HEK293T (cell line): ENCODE measurements around the gene HCRTR1.

Experiments used
- CTCF ChIA-PET: fragments of 350-600 bp; formaldehyde crosslinking; extraction: SDS; loops from one replicate; lab custom pipeline; 2021; ENCODE audit warnings: antibody characterized with exemption, inconsistent platforms; lab: Yijun Ruan, JAX
- POLR2A ChIA-PET: fragments of 350-600 bp; formaldehyde crosslinking; extraction: SDS; loops from one replicate; lab custom pipeline; 2020; ENCODE audit warnings: antibody characterized with exemption, inconsistent platforms; lab: Yijun Ruan, JAX
- DNase-seq: peaks from one replicate; pipeline ENCODE4 v3.0.0; 2012; ENCODE audit warnings: mixed read lengths; ENCODE audit errors: extremely low spot score
- ARNT ChIP-seq: fragments of 450-650 bp; IDR thresholded peaks from 2 replicates; pipeline ENCODE4 v1.6.1; 2017; ENCODE audit warnings: mild to moderate bottlenecking
- BHLHE40 ChIP-seq: fragments of 450-650 bp; IDR thresholded peaks from 2 replicates; pipeline ENCODE4 v1.6.1; 2016; ENCODE audit warnings: mild to moderate bottlenecking, moderate library complexity, borderline replicate concordance
- CTBP1 ChIP-seq: fragments of 450-650 bp; IDR thresholded peaks from 2 replicates; pipeline ENCODE4 v1.6.1; 2016; ENCODE audit warnings: borderline replicate concordance
- ELF4 ChIP-seq: fragments of 450-650 bp; IDR thresholded peaks from 2 replicates; pipeline ENCODE4 v1.6.1; 2017; ENCODE audit warnings: antibody characterized with exemption
- FOXA1 ChIP-seq: fragments of 450-650 bp; IDR thresholded peaks from 2 replicates; pipeline ENCODE4 v1.6.1; 2016; ENCODE audit warnings: mild to moderate bottlenecking
- FOXK2 ChIP-seq: fragments of 450-650 bp; IDR thresholded peaks from 2 replicates; pipeline ENCODE4 v1.6.1; 2016; ENCODE audit warnings: mild to moderate bottlenecking
- FOXM1 ChIP-seq: fragments of 450-650 bp; IDR thresholded peaks from 2 replicates; pipeline ENCODE4 v1.6.1; 2017; ENCODE audit warnings: mild to moderate bottlenecking, borderline replicate concordance
- HDGF ChIP-seq: fragments of 450-650 bp; IDR thresholded peaks from 2 replicates; pipeline ENCODE4 v1.6.1; 2017; ENCODE audit warnings: antibody characterized with exemption, borderline replicate concordance
- L3MBTL2 ChIP-seq: fragments of 450-650 bp; conservative IDR thresholded peaks from 2 replicates; pipeline ENCODE4 v1.6.1; 2016; ENCODE audit warnings: mild to moderate bottlenecking
- LEF1 ChIP-seq: fragments of 450-650 bp; IDR thresholded peaks from 2 replicates; pipeline ENCODE4 v1.6.1; 2017; ENCODE audit warnings: mild to moderate bottlenecking, borderline replicate concordance
- NFRKB ChIP-seq: fragments of 450-650 bp; IDR thresholded peaks from 2 replicates; pipeline ENCODE4 v1.6.1; 2016; ENCODE audit warnings: mild to moderate bottlenecking, moderate library complexity
- SP1 ChIP-seq: fragments of 450-650 bp; IDR thresholded peaks from 2 replicates; pipeline ENCODE4 v1.6.1; 2017
- SUZ12 ChIP-seq: fragments of 450-650 bp; IDR thresholded peaks from 2 replicates; pipeline ENCODE4 v1.6.1; 2016; ENCODE audit warnings: mild to moderate bottlenecking
- TARDBP ChIP-seq: fragments of 450-650 bp; IDR thresholded peaks from 2 replicates; pipeline ENCODE4 v1.6.1; 2016
- ZNF384 ChIP-seq: fragments of 450-650 bp; IDR thresholded peaks from 2 replicates; pipeline ENCODE4 v1.6.1; 2016
- TF ChIP-seq, protein P1 (sequence below): fragments of 450-650 bp; IDR thresholded peaks from 2 replicates; pipeline ENCODE4 v1.6.1; 2016

Gene HCRTR1

DNA sequence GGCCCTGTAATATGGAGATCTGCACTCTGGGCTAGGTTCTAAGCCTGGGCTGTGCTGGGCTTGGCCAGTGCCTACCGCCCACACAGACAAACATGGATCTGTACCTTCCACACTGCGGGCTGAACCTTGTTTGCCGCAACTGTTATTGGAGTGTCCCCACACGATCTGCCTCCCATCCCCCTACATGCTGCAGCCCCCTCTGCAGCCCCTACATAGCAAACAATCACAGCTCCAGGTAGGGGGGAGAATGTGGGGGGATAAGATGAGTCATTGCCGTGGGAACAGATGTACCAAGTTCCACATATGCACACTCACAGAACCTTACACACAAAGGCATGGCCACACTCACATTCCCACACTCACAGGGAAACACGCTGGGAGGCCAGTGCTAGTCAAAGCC lies 2.1 kb upstream of the HCRTR1 start:
- DNase-seq, result no peak
- no peak for TF ChIP-seq SP1
- no peak for TF ChIP-seq SUZ12
- TF ChIP-seq BHLHE40, result no peak
- no peak for TF ChIP-seq ZNF384
- no peak for TF ChIP-seq ELF4
- ChIA-PET CTCF (no interaction called here), POLR2A (no interaction called here)

DNA sequence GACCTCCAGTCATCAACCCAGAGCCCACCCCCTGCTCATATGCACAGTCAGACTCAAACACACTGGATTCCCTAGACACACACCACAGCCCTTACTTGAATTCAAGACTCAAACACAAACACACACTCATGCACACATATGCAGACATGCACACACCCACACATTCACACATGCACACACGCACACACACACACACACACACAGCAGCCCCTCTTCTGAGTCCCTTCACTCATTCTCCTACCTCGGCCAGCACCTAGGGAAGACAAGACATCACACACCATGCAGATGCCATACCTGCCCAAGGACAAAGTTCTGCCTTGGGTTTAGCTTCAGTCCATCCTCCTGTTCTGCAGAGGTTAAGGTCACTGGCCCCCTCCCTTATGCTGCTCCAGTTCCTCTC lies 1.6 kb upstream of the HCRTR1 start:
- CTCF ChIA-PET, result no interaction called here
- no peak for TF ChIP-seq ELF4
- TF ChIP-seq HDGF, result no peak
- no peak for TF ChIP-seq ARNT
- TF ChIP-seq FOXK2, result no peak
- no peak for TF ChIP-seq ZNF384
- no peak for TF ChIP-seq NFRKB
- TF ChIP-seq SP1, result no peak
- TF ChIP-seq TARDBP, result no peak
- TF ChIP-seq L3MBTL2, result no peak
- no peak for TF ChIP-seq FOXA1
- TF ChIP-seq CTBP1, result no peak
- no peak for TF ChIP-seq FOXM1
- no peak for TF ChIP-seq BHLHE40
- TF ChIP-seq SUZ12, result no peak
- TF ChIP-seq LEF1, result no peak
- TF ChIP-seq, protein P1, sequence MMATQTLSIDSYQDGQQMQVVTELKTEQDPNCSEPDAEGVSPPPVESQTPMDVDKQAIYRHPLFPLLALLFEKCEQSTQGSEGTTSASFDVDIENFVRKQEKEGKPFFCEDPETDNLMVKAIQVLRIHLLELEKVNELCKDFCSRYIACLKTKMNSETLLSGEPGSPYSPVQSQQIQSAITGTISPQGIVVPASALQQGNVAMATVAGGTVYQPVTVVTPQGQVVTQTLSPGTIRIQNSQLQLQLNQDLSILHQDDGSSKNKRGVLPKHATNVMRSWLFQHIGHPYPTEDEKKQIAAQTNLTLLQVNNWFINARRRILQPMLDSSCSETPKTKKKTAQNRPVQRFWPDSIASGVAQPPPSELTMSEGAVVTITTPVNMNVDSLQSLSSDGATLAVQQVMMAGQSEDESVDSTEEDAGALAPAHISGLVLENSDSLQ, result no peak
- DNase-seq, result no peak
- POLR2A ChIA-PET, result no interaction called here

DNA sequence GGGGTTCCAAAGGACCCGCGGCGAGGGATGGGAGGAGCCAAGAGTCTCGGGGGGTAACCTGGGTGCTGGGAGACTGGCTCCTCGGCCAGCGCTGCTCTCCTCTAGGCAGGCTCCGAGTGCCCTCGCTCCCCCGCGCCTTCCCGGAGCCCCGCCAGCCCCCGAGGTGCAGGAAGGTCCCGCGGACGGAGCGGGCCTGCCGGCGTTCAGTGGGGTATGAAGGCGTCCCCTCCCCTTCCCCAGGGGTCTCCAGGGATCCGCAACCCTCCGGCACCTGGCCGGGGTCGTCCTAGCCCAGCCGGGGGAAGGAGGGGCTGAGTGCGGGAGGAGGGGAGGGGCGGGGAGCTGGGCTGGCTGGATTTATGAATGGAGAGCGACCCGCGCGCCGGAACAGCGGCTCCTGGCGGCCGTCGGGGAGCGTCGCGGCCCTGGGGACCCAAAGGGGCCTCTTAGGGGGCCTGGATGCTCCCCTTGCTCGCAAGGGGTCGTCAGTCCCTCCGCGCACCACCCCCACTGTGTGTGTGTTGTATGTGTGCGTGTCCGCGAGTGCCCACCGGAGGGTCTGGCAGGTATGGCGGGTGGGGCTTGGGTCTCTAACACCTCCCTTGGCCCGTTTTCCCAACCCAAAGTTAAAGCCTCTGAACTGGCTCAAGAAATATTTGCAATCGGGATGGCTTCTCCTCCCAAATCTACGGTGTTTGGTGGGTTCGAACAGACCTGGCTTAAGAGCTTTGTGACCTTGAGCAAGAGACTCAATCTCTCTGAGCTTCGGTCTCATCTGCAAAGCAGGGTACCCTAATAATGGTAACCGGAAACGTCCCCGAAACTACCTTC lies 642 bp downstream of the HCRTR1 start:
- TF ChIP-seq LEF1 (no peak), FOXM1 (no peak), ARNT (no peak), BHLHE40 (no peak), FOXA1 (no peak), FOXK2 (no peak), NFRKB (no peak), SUZ12 (no peak), HDGF (no peak)
- DNase-seq, result peak; percentile 95
- ChIA-PET CTCF (interaction anchor here (0.6 to 1.4 kb wide), 11 partner anchors 9 to 355 kb away, joined by 3 to 7 read pairs (median 3); partner anchors contain the start of gene PEF1), POLR2A (interaction anchor here (1.0 to 1.5 kb wide), 2 partner anchors 11 to 27 kb away, joined by 4 read pairs; partner anchors contain the start of gene PEF1)

DNA sequence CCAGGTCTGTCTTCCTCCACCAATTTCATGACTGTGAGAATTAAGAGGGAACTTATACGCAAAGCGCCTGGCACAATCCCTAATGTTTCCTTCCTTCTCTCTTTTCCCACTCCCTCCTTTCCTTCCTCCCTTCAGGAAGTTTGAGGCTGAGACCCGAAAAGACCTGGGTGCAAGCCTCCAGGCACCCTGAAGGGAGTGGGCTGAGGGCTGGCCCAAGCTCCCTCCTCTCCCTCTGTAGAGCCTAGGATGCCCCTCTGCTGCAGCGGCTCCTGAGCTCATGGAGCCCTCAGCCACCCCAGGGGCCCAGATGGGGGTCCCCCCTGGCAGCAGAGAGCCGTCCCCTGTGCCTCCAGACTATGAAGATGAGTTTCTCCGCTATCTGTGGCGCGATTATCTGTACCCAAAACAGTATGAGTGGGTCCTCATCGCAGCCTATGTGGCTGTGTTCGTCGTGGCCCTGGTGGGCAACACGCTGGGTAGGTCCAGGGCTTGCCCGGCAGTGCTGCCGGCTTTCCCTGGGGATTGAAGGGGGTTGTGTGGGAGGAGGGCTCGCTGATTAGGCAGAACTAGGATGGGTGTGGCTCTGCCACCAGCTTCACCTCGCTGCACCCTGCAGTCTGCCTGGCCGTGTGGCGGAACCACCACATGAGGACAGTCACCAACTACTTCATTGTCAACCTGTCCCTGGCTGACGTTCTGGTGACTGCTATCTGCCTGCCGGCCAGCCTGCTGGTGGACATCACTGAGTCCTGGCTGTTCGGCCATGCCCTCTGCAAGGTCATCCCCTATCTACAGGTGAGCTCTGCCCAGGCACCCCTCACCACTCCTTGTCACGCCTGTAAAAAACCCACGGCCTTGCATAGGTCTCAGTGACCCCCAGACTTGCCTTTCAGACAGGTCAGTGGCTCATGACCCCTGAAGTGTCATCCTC lies 1.7 kb downstream of the HCRTR1 start:
- DNase-seq, result no peak
- ChIA-PET CTCF (interaction anchor here (0.7 to 1.2 kb wide), 6 partner anchors 8 to 31 kb away, joined by 3 to 4 read pairs (median 3); no protein-coding TSS in a partner anchor), POLR2A (interaction anchor here (1.4 to 1.5 kb wide), 2 partner anchors 10 to 26 kb away, joined by 3 to 4 read pairs; partner anchors contain the start of gene PEF1)
- no peak for TF ChIP-seq FOXK2
- no peak for TF ChIP-seq NFRKB
- no peak for TF ChIP-seq SUZ12
- TF ChIP-seq, protein P1, result no peak
- no peak for TF ChIP-seq CTBP1
- no peak for TF ChIP-seq ZNF384
- no peak for TF ChIP-seq FOXA1
- TF ChIP-seq SP1, result no peak
- TF ChIP-seq ELF4, result no peak
- TF ChIP-seq LEF1, result no peak
- TF ChIP-seq TARDBP, result no peak
- TF ChIP-seq ARNT, result no peak
- TF ChIP-seq BHLHE40, result no peak
- TF ChIP-seq FOXM1, result no peak
- no peak for TF ChIP-seq L3MBTL2
- no peak for TF ChIP-seq HDGF

DNA sequence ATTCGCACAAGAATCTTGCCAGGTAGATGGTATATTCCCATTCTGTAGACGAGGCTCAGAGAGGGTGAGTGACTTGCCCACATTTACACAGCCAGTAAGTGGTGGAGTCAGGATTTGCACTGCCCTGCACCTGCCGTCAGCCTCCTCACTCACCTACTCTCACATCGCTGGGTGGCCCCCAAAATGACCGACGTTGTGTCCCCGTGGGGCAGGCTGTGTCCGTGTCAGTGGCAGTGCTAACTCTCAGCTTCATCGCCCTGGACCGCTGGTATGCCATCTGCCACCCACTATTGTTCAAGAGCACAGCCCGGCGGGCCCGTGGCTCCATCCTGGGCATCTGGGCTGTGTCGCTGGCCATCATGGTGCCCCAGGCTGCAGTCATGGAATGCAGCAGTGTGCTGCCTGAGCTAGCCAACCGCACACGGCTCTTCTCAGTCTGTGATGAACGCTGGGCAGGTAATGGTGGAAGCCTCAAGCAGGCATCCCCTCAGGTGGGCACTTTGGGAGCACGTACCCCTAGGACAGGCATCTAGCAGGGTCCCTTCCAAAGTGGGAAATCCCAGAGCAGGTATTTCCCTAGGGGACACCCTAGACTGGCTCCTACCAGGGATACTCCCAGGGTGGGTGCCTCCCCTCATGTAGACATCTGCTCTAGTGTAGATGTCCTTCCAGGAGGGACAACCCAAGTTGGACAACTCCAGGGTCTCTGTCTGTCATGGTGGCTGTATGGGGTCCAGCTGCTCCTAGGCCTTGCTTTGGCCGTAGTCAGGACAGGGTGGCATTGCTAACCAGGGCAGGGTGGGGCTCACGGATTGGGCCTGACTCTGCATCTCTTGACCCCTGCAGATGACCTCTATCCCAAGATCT lies 3.4 kb downstream of the HCRTR1 start:
- no peak for TF ChIP-seq FOXK2
- TF ChIP-seq FOXM1, result no peak
- no peak for DNase-seq
- POLR2A ChIA-PET, result interaction anchor here (1.4 to 1.7 kb wide), 2 partner anchors 23 to 24 kb away, joined by 3 read pairs; partner anchors contain the start of gene PEF1
- CTCF ChIA-PET, result interaction anchor here (0.6 kb wide), 1 partner anchor 841 kb away, joined by 6 read pairs; no protein-coding TSS in a partner anchor

DNA sequence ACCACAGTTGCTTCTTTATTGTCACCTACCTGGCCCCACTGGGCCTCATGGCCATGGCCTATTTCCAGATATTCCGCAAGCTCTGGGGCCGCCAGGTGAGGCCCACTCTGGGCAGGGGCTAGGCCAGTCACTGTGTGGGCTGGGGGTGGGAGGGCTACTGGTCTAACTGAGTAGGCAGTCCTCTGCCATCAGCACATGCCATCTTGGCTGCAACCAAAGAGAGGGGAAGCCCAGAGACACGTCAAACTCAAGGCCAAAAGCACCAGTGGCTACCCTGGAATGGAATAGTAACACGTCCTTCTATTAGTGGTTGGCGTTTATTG lies 4.0 kb downstream of the HCRTR1 start:
- CTCF ChIA-PET, result interaction anchor here (0.6 kb wide), 1 partner anchor 842 kb away, joined by 6 read pairs; no protein-coding TSS in a partner anchor
- POLR2A ChIA-PET, result interaction anchor here (1.7 kb wide), 1 partner anchor 22 kb away, joined by 3 read pairs; no protein-coding TSS in a partner anchor
- no peak for DNase-seq
- no peak for TF ChIP-seq SP1
- TF ChIP-seq NFRKB, result no peak
- TF ChIP-seq, protein P1, result no peak
- no peak for TF ChIP-seq FOXM1
- TF ChIP-seq ARNT, result no peak
